WTC11 (cell line): ENCODE data around the gene TREML4.

ENCODE experiments used
- ARID4B ChIP-seq: sonication (generic); formaldehyde crosslinking; IDR thresholded peaks from 2 replicates; pipeline ENCODE4 v1.8.0; 2023; ENCODE audit warnings: missing genetic modification reagents, mild to moderate bottlenecking, borderline replicate concordance
- CTCF ChIP-seq: fragments of 200-600 bp; IDR thresholded peaks from 2 replicates; pipeline ENCODE4 v1.8.0; 2022; ENCODE audit warnings: antibody characterized with exemption
- E2F5 ChIP-seq: sonication (generic); formaldehyde crosslinking; IDR thresholded peaks from 2 replicates; pipeline ENCODE4 v1.8.1; 2022; ENCODE audit warnings: mild to moderate bottlenecking, moderate library complexity, missing genetic modification reagents
- ELF4 ChIP-seq: sonication (generic); formaldehyde crosslinking; IDR thresholded peaks from 2 replicates; pipeline ENCODE4 v1.8.1; 2022; ENCODE audit warnings: low read depth, mild to moderate bottlenecking, moderate library complexity, missing genetic modification reagents
- ERG ChIP-seq: fragments of 250-450 bp; sonication (Bioruptor Pico); IDR thresholded peaks from 2 replicates; pipeline ENCODE4 v1.8.0; 2021; ENCODE audit warnings: mild to moderate bottlenecking
- FOXK1 ChIP-seq: sonication (generic); formaldehyde crosslinking; IDR thresholded peaks from 2 replicates; pipeline ENCODE4 v1.8.0; 2022; ENCODE audit warnings: mild to moderate bottlenecking, moderate library complexity, missing genetic modification reagents
- HMGXB4 ChIP-seq: sonication (generic); formaldehyde crosslinking; IDR thresholded peaks from 2 replicates; pipeline ENCODE4 v1.8.1; 2023; ENCODE audit warnings: mild to moderate bottlenecking, moderate library complexity, missing genetic modification reagents
- MAX ChIP-seq: sonication (generic); formaldehyde crosslinking; IDR thresholded peaks from 2 replicates; pipeline ENCODE4 v1.8.0; 2022; ENCODE audit warnings: mild to moderate bottlenecking, missing genetic modification reagents
- MLX ChIP-seq: sonication (generic); formaldehyde crosslinking; IDR thresholded peaks from 2 replicates; pipeline ENCODE4 v1.8.1; 2023; ENCODE audit warnings: mild to moderate bottlenecking, missing genetic modification reagents, moderate library complexity
- NR3C1 ChIP-seq: sonication (generic); formaldehyde crosslinking; conservative IDR thresholded peaks from 2 replicates; pipeline ENCODE4 v1.8.1; 2023; ENCODE audit warnings: low read depth, mild to moderate bottlenecking, missing genetic modification reagents
- ZNF263 ChIP-seq: sonication (generic); formaldehyde crosslinking; IDR thresholded peaks from 2 replicates; pipeline ENCODE4 v1.8.1; 2022; ENCODE audit warnings: low read depth, mild to moderate bottlenecking, moderate library complexity, missing genetic modification reagents

GRCh38 chr6:41266541-41266940 is 38.4 kb downstream of the TREML4 start:
- TF ChIP-seq ZNF263 (CRISPR knock-in tag) (no peak), CTCF (no peak), MAX (CRISPR knock-in tag) (no peak), E2F5 (no peak), ERG (no peak), MLX (no peak), ELF4 (CRISPR knock-in tag) (no peak), HMGXB4 (no peak), FOXK1 (CRISPR knock-in tag) (no peak), ARID4B (CRISPR knock-in tag) (no peak), NR3C1 (CRISPR knock-in tag) (no peak)
